Stimulated activated CD8-positive, alpha-beta memory T cell treated with anti-CD3 and anti-CD28 coated beads, Interleukin-7, amount 100 ng/mL, for 48 hours (primary cell): ENCODE results near the gene TESMIN.

Experiments used
- DNase-seq, 2 donors: peaks; one replicate each; pipeline ENCODE4 v3.0.0-alpha.2; 2020; ENCODE audit warnings: low read depth in 1 of 2; ENCODE audit errors: extremely low read depth in 1 of 2

Gene TESMIN

DNA sequence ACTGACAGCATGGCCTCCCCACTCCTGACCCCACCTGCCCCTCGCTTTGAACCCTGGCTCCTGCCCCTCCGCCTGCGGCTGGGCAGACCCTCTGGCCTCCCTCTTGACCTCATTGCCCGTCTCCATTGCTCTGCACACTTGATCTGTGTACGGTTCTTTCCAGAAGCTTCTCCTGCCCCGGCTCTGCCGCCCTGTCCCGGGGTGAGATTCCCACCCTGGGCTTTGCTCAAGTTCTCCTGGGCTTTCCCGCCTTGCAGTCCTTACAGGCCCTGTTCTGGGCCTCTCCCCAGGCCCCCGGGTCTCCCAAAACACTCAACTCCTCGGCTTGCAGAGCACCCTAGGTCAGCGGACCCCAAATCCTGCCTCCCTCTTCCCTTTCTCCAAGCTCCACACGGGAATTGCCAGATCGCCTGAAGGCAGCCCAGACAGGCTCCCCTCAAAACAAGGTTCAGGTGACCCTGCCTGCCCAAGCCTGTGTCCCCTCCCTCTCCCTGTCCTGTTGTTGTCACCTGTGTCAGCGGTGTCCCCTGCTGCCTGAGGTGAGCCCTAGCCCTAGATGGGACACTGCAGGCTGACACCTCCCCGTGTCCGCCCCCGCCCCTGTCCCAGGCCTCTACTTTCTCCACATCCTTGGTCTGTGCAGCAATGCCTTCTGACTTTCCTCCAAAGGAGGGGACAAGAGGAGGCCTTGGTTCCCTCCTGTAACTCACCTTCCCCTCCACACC lies 65.5 kb downstream of the TESMIN start:
- DNase-seq, result no peak

DNA sequence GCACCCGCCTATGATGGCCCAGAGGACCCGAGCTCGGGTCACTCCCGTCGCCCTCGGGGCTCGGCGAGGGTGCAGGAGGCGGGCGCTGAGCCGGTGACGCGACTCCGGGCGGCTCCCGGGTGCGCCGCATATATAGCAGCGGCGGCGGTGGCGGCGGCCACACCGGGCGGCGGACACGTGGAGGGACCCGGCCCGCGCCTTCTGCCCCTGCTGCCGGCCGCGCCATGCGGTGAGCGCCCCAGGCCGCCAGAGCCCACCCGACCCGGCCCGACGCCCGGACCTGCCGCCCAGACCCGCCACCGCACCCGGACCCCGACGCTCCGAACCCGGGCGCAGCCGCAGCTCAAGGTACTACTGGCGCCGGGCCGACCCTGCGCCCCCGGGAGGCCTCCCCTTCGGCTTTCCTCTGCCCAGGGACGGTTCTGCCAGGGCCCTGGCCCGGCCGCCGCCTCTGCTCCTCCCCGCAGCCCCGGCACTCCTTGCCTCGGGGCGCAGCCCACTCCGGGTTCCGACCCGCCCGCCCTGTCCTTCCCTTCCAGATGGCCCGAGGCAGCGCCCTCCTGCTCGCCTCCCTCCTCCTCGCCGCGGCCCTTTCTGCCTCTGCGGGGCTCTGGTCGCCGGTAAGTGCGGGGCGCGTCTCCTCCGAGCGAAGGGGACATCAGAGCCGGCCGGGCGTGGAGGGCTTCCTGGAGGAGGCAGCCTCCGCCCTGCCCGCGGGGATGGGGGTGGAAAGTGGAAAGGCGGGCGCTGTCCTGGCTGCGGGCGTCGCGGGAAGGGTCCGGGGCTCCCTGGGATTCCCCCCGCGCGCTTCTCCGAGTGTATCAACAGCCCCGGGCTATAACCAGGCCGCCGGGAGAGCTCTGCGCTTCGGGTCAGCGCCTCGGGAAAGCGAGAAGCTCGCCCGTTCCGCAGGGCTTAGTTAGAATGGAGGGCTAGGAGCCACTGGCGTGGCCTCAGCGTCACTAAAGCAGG lies 66.6 kb downstream of the TESMIN start, which contains the start of gene GAL:
GAL (plus strand) TSS at position 160 of the 972 bp plus-strand sequence; CDS start at position 540, 380 bp downstream.
- no peak for DNase-seq

DNA sequence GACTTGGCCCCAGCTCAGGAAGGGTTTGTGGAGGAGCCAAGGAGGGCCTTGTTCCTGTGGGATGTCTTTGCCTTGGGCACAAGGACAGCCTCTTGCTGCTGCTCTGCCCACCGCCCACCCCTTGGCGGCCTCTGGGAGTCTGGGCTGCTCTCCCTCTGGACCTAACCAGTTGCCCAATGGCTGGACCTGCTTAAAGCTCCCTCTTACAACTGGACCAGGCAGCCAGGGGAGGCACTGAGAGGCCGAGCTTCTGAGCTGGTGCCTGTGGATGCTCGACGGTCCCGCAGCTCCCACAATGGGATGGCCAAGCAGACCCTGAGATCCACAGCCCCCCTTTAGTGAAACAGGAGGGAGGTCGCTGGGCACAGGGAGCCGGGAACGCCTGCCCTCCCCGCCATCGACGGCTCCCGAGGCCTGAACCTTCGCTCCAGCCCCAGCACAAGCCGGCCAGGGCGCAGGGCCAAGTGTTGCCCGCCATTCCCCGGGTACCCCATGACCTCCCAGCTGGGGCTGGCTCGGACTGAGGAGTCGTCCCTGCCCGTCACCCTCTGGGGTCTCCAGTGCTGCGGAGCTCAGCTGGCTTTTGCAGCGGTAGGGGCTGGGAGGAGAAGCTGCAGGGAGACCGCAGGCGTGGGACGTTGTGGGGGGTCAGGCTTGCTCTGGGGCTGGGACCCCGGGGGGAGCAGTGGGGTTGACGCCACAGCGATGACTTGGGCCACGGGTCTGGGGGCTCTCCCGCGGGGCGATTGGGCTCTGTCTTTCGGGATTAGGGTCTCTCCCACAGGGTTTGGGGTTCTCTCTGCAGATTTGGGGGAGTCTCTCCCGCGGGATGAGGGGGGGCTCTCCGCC lies 67.6 kb downstream of the TESMIN start:
- DNase-seq, result no peak

DNA sequence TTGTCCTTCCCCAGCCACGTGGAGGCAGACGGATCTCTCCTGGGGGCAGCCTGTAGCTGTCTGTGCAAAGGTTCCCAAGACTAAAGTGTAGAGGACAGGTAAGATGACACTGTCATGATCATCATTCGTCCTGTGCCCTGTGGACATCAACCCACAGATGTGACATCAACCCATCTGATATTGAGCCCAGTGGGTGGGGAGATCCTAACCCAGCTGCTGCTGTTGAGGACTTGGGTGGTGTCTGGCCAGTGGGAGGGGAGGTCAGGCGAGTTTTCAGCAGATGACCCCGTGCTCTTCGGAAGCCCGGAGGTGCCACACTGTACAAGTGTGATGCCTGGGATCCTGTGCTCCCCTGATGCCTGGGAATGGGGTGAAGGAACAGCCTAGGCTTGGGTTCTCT lies 68.2 kb downstream of the TESMIN start:
- DNase-seq, result no peak

DNA sequence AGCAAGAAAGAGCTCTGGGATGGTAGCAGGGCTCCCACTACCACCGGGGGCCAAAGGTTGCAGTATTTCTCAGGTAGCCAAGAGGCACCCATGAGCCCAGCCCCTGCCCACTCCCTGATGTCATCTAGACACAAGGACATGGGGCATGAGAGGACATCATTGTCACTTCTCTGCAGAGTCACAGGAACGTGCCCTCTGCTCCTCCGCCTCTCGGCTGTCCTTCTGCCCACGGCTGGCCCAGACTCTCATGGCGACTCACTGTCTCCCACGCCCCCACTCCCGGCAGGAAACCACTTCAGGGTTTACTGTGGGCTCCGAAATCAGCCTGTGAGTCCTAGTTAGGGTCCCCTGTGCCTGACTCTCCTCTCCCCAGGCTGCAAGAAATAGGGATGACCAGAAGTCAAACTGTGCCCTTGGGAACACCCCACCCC lies 68.8 kb downstream of the TESMIN start:
- peak in 1 of 2 donors; percentile 7 for DNase-seq

DNA sequence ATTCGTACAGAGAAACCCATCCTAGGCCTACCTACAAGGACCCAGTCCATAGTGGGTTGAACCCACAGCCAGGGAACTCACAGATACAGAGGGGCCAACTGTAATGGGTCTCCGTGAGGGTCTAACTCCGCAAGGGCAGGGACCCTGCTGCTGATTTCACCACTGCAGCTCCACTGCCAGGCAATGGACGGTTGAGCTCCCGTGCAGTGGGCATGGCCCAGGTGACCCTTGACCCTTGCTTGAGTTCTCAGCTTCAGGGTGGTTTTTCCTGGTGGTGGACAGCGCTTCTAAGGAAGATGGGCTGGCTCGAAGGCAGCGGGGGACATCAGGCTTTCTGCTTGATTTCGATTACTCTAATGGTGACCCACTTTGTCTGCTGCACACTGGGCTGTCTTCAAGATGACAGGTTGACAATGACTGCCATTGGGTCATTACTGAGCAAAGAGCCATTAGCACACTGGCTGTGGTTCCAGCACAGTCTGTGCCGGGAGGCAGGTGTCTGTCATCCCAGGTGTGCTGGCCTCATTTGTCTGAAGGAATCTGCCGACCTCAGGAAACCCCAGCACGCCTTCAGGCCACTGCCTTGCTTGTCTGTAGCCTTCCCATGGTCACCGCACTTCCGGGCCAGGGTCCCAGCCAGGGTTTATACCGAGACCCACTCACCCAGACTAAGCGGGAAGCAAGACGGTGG lies 70.6 kb downstream of the TESMIN start:
- DNase-seq, result no peak

DNA sequence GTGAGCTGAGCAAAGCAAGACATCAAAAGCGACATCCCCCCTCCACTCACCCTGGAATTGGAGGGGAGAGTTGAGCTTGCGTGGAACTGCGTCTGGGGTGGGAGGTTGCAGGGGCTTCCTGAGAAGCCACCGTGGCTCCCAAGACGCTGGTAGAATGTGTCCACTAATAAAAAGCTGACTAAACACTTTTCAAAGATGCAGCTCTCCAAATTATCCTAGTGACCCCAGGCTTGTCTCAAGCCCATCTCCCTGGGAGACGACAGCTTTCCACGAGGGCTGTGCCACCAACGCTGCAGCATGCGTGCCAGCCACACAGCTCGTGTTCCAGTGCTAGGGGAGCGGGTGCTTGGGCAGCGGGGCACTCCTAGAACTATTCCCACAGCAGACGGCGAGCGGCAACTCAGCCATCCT lies 73.3 kb downstream of the TESMIN start:
- no peak for DNase-seq

DNA sequence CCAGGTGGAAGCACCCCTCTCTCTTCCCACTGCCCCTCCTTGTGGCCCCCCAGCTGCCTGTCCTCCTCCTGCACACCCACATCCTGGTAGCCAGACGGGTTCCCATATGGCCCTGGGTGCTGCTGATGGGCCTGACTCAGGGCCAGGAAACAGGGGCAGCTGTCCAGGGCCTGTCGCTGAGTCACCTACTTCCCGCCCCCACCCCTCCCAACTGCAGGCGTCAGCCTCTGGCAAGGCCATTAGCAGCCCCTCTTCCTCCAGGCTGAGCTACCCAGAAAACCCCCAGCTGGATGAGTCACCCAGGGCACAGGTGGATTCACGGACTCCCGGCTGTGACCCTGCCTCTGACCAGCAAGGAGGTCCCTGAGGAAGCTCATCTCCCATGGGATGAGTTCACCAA lies 73.9 kb downstream of the TESMIN start:
- no peak for DNase-seq

DNA sequence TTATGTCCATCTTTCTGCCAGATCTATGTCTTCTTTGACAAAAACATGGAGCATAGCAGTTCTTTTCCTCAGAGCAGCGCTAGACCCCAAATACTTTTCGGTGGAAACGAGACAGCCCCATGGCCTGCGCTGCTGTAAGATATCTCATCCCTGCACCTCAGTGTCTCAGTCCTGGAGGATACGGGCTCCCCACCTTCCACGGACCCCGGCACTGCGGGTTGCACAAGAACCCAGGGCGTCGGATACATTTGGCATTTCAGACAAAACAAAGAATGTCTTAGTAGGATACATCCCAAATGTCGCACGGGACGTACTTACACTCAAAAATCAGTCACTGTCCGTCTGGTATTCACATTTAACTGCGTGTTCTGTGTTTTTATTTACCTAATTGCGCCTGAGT lies 76.9 kb downstream of the TESMIN start:
- DNase-seq, result no peak

DNA sequence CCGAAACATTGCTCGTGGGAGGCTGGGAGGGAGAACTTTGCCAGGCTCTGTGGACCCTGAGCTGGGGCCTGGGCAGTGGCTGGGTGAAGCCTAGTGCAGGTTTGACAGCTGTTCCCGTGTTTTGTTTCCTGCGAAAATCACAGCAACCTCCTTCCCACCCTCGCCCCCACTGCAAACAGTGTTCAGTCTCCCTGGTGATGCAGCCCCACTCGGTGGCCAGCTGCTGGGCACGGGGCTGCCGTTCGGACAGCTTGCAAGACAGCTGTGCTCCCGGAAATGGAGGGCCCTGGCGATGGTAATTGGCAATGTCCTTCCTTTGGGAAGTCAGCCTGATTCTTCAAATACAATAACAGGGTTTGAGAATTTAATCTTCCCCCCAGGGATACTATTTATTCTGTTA lies 77.3 kb downstream of the TESMIN start:
- no peak for DNase-seq

DNA sequence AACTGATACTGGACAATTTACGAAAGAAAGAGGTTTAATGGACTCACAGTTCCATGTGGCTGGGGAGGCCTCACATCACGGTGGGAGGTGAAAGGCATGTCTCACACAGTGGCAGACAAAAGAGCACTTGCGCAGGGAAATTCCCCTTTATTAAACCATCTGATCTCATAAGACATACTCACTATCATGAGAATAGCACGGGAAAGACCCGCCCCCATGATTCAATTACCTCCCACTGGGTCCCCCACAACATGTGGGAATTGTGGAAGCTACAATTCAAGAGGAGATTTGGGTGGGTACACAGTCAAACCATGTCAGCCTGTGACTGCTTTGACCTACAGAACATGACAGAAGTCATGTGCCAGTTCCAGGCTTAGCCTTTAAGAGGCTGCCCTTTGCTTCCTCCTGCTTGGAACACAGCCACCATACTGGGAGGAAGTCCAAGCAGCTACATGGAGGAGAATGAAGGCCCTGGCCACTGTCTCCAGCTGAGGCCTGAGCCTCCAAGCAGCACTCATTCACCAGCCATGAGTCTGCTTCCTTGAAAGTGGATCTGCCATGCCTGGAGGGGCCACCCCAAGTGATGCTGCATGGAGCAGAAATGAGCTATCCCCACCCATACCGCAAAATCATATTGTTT lies 77.9 kb downstream of the TESMIN start:
- DNase-seq, result no peak

DNA sequence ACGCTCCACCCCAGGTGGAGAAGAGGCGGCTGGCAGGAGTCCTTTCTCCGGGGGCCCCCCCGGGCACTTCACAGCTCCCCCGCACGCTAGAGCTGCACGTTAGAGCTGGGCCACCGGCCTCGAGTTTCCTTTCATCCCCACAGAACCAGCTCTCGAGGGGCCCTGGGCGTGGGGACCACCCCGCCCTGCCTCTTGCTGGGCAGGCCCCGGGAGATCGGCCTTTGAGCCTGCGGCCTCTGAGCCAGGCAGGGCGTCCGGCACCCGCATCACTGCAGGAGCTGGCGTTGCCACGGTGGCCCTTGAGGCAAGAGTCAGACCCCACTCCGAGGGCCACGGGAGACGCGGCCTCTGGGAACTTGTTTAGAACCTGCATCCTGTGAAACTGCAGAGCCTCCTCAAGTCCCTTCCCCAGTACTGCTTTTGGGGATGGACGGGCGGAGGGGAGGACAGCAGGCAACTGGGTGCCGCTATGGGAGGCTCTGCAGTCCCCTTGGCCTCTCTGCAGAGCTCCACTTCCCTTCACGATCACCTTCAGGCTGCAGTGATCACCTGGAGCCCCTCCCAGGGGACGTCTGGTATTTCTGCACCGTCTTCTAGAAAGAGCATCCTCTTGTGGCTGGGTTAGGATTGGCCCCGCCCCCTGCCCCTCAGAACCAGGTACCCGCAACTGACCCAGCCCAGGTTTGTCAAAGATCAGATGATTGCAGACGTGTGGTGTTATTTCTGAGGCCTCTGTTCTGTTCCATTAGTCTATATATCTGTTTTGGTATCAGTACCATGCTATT lies 80.9 kb downstream of the TESMIN start:
- DNase-seq, result no peak

DNA sequence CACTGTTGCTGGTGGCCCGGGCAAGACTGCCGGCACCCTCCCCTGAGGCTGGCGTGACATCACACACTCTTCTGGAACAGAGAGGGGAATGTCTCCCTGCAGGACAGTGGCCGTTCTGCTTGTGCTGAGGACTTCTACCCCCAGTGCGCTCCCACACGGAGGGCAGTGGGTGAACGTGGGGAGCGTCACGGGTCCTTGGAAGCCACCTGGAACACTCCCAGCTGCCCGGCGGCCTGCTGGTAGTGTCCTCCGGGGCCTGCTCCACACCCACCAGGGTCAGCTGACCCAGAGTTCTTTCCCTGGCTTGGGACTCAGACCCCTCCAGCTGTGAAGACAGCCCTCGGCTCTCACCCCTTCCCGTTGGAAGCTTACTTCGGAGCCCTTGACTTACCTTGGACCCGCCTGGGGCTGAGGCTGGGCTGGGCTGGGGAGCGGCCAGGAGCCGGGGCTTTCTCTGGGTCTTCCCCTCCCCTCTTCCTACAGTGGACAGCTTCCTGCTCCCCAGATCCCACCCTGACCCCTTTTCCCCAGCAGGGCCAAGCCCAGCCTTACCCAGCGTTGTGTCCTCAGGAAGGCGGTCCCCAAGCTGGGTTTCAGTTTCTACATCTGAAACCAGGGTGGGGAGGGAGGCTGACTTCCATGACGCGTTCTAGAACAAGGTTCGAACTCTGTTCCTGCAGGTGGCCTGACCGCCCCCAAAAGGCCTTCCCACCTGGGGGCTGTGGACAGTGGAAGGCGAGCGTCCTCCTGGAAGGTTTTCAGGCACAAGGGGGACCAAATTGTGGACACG lies 81.8 kb downstream of the TESMIN start:
- DNase-seq, result no peak

DNA sequence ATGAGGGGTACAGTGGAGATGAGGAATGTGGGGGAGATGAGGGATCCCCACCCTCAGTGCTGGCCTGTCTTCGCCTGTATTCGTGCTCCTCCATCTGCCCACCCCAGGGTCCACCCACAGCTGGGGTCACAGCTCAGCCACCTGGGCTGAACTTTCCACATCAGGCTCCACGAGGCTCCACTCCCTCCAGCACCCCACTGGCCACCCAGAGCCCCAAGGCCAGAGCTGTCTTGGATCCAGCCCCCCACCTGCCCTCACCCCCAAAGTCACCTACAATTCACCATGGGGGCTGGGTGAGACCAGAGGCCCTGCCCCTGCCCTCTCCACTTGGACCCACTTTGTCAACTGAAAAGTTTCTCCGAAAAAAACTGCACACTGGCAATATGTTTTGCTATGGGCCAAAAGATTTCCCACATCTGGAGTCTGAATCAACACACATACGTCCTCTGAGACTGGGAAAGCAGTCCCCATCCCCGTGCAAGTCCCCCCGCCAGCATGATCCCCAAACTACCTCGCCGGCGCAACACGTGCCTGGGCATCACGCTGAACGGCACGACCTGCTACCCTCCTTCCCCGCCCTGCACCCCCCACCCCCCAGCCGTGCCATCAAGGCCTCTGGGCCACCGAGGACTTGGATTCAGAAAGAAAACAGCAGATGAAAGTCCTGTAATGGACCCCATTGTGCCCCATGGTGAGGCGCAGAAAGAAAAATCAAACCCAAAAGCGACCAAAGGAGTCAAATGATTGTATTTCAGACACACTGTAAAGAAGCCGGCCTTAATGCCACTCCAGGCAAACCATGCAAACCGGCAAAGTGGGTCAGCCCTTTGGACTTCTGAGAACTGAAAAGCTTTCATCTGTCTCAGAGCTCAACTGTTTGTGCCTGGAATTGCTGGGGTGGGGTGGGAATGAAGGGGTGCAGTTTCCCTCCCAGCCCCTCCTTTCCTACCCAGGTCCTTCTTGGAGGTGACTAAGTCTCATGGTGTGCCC lies 83.5 kb downstream of the TESMIN start:
- DNase-seq, result no peak

DNA sequence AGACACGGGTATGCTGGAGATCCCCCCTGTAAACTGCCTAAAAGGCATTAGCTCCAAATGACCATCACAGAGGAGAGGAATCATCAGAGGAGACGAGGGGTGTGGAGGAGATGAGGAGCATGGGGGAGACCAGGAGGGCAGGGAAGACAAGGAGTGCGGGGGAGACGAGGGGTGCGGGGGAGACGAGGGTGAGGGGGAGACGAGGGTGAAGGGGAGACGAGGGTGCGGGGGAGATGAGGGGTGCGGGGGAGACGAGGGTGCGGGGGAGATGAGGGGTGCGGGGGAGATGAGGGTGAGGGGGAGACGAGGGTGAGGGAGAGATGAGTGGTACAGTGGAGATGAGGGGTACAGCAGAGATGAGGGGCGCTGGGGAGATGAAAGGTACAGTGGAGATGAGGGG lies 84.5 kb downstream of the TESMIN start:
- no peak for DNase-seq

DNA sequence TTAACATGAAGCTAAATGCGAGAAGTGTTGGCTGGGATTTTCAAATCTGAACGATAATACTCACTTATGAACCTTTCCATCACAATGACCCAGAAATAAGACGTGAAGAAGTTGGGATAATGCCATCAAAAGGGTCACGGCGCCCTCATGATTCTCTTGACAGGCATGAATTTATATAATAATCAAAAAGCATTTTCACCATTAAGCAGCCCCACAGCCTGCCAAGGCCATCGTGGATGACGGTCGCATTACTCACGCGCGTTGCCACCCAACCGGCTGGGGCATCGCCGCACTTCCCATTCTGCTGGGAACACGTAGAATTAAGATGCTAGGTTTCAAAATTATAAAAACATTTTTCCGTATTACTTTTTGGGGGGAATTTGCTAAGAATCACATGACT lies 85.9 kb downstream of the TESMIN start:
- no peak for DNase-seq

DNA sequence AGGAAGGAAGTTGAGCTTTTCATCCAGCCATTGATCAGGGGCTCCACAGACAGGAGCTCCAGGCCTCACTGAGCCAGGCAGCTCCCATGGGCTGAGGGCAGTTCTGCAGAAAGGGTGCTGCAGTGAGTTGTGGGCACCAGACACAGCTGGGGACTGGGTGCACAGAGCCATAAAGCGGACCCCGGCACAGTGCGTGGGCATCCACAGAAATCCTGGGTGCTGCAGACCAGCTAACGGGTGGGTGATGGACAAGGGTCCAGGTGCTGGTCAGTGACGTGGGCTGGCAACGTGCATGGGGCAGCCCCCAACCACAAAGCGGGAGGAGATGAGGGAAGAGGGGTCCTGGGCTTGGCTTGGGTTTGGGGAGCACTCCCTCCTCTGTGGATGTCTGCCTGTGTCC lies 86.4 kb downstream of the TESMIN start:
- DNase-seq, result no peak
